Adrenal gland (tissue), 5 donors: ENCODE data around the gene STEAP1B.

ENCODE experiments used
- POLR2A ChIP-seq, 2 donors: fragments of 450-650 bp; IDR thresholded peaks; one replicate each; pipeline ENCODE4 v1.6.1; 2017; ENCODE audit warnings: antibody characterized with exemption in 2 of 2, mild to moderate bottlenecking in 2 of 2, moderate library complexity in 1 of 2
- TF ChIP-seq, protein P1 (sequence below), 6 experiments: fragments of 450-650 bp in 4 of 6; fragments of 200-600 bp in 2 of 6; sonication (generic) in 1 of 6; IDR thresholded peaks; 1 replicate in 5 of 6; 2 replicates in 1 of 6; pipeline versions ENCODE4 v1.5.1 to v1.8.0; 2016 to 2021; ENCODE audit warnings: antibody characterized with exemption in 6 of 6, mild to moderate bottlenecking in 2 of 6, moderate library complexity in 1 of 6
- donor health status: DM: no; HTN: no; CAD: no.

DNA sequence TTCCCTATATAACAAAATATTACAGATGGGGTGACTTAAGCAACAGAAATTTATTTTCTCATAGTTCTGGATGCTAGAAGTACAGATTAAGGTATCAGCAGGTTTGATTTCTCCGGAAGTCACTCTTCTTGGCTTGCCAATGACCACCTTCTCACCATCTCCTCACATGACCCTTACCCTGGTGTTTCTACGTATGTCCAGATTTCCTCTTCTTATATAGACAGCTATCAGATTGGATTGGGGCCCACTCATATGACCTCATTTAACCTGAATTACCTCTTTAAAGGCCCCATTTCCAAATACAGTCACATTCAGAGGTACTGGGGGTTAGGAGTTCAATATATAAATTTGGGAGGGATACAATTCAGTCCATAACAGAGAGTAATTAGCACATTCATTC is 126.1 kb downstream of the STEAP1B start:
- TF ChIP-seq, protein P1, sequence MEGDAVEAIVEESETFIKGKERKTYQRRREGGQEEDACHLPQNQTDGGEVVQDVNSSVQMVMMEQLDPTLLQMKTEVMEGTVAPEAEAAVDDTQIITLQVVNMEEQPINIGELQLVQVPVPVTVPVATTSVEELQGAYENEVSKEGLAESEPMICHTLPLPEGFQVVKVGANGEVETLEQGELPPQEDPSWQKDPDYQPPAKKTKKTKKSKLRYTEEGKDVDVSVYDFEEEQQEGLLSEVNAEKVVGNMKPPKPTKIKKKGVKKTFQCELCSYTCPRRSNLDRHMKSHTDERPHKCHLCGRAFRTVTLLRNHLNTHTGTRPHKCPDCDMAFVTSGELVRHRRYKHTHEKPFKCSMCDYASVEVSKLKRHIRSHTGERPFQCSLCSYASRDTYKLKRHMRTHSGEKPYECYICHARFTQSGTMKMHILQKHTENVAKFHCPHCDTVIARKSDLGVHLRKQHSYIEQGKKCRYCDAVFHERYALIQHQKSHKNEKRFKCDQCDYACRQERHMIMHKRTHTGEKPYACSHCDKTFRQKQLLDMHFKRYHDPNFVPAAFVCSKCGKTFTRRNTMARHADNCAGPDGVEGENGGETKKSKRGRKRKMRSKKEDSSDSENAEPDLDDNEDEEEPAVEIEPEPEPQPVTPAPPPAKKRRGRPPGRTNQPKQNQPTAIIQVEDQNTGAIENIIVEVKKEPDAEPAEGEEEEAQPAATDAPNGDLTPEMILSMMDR (IDR thresholded peaks at IDR 0.05) = no peak
- no peak for TF ChIP-seq POLR2A (IDR thresholded peaks at IDR 0.05)
